Measurements from ENCODE around the gene MTG1.

- TF ChIP-seq PKNOX1 (IDR thresholded peaks at IDR 0.05) (no peak), FOXM1 (IDR thresholded peaks at IDR 0.05; ENCODE audit: borderline replicate concordance) (no peak), FOXA1 (IDR thresholded peaks at IDR 0.05) (no peak), SUZ12 (IDR thresholded peaks at IDR 0.05) (no peak)
Measured at GRCh38 chr10:133401981-133402725, 8.2 kb downstream of the MTG1 start.

Data from HEK293T (cell line).